Measurements from ENCODE around the gene DYNC1H1. TPM values are rescaled to one million over a fixed set of nuclear protein-coding genes. Genes with fewer than 3 reads are reported as not detected.

Gene DYNC1H1
- total RNA-seq, result 564 and 1,322 TPM in 2 replicates

GRCh38 chr14:101964297-101965180, at the start of gene DYNC1H1:
Gene DYNC1H1, plus strand, starts transcription at chr14:101964573. Its CDS starts 119 bp downstream, at chr14:101964692.
- peak; percentile 96 for DNase-seq

GRCh38 chr14:101915871-101916815, 48.2 kb upstream of the DYNC1H1 start:
- no peak for DNase-seq

DNA sequence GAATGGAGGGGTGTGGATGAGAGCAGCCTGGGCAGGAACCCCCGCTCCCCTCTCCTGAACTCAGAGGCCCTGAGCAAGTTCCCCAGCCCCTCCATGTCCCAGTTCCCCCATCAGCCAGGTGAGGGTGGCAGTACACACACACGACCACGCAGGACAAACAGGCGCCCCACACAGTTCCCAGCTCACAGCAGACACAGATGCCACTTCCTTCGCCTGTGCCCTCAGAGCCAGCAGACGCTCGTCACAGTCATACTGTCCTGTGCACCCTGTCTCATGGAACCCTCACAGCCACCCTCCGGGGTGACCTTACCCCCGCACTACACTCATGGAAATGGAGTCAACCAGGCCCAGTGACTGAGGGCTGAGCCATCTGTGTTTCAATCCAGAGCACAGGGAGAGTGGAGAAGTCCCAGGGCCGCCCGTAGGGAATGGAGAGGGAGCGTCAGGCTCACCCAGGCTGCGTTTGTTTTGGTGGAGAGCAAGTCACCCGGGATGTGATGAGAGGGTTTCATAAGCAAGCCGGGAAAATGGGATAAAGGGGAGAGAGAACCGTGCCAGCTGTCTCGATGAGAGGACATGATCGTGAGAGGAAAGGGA, 47.5 kb upstream of the DYNC1H1 start:
- no peak for DNase-seq

DNA sequence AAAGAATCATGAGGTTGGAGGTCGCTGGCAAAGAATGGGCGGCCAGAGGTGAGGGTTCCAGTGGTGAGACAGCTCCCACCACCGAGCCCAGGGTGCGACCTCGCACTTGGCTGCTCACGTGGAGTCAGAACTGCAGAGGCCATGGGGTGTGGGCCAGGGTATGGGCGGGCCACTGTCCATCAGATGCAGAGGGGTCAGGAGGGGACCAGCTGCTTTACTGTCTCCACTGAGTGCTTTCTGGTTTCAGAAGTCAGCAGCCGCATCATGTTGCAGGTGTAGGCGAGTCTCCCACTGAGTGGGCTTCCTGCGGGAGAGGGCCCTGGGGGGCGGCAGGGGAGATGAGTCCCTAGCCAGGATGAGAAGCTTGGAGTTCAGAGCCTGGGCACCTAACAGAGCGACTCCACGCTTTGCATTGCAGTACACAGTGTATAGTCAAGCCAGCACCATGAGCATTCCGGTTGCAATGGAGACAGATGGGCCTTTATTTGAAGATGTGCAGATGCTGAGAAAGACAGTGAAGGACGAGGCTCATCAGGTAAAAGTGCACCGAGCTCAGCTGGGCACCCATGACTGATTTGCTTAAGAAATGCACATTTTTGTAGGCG, 46.9 kb upstream of the DYNC1H1 start:
- no peak for DNase-seq

GRCh38 chr14:101918065-101918989, 46.0 kb upstream of the DYNC1H1 start:
- DNase-seq, result no peak

DNA sequence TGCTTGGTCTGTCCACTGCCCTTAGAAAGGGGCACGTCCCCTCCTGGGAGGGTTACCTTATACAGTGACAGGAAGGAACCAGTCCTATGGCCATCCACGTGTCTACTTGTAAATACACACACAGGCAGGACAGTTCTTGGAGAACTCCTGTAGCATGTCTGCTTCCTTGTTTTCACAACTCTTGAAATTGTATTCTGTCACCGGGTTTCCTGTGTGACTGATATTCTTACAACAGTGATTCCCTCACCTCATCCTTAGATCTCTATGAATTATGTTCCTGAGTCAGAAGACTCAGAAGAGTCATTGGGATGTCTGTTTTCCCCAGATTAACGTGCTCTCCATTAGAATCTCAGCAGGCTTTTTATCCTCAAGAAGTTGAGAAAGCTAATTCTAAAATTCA, 44.1 kb upstream of the DYNC1H1 start:
- DNase-seq, result no peak

DNA sequence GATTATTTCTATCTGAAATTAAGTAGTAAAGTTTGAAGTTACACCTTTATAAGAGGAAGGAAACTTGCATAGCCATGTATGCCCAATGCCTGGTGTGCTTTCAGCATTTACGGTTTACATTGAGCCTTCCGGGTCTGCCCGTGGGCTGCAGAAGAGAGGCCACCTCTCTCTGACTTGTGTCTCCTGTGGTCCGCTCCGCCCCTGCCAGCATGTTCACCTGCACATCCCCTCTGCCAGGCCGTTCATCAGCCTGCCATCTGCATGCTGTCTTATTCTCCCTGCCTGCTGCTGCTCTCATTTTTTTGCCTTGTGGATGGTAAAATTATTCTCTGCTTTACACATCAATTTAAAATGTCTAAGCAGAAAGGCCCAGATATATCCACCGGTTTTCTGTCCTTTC, 41.5 kb upstream of the DYNC1H1 start:
- no peak for DNase-seq

GRCh38 chr14:101925152-101925551, 39.2 kb upstream of the DYNC1H1 start:
- DNase-seq, result no peak

- DNase-seq, result no peak
These were observed 38.3 kb upstream of the DYNC1H1 start for GRCh38 chr14:101926085-101926484.

DNA sequence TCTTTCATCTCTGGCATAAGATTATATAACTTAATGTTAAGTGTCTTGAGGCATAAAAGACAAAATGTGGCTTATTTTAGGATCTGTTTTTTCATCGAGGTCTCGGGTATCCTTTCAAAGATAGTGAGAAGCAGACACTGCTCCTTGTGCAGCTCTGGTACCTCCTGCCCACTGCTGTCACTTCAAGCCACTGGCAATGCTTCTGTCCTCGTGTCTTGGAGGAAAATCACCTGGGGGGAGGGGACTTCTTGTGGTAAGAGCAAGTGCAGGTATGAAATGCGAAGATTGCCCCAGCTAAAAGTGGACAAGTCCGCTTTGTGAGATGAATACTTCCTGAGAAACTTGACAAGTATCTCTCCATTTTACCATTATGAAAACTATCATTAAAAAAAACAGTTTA, 37.8 kb upstream of the DYNC1H1 start:
- DNase-seq, result no peak

DNA sequence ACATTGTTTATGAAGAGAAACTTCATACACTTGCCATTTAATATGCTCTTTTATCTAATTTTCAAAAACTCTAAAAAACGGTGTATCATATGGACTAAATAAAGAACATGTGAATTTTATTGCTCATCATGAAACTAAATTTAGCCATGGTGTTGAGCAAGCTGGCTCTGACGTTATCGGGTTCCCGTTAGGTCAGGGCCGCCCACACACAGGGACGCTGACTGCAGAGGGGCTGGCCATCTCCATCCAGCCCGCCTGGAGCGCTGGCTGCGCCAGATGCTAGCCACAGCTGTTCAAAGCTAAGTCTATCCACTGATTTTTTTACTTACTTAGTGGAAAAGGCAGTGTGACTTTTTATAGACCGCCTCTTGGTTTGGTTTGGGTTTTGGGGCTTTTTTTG, 36.5 kb upstream of the DYNC1H1 start:
- DNase-seq, result no peak

GRCh38 chr14:101928415-101928841, 35.9 kb upstream of the DYNC1H1 start:
- no peak for DNase-seq

GRCh38 chr14:101929096-101929495, 35.3 kb upstream of the DYNC1H1 start:
- no peak for DNase-seq

- no peak for DNase-seq
These were observed 34.4 kb upstream of the DYNC1H1 start for GRCh38 chr14:101929946-101930345.

- DNase-seq, result no peak
These were observed 31.7 kb upstream of the DYNC1H1 start for GRCh38 chr14:101932673-101933072.

DNA sequence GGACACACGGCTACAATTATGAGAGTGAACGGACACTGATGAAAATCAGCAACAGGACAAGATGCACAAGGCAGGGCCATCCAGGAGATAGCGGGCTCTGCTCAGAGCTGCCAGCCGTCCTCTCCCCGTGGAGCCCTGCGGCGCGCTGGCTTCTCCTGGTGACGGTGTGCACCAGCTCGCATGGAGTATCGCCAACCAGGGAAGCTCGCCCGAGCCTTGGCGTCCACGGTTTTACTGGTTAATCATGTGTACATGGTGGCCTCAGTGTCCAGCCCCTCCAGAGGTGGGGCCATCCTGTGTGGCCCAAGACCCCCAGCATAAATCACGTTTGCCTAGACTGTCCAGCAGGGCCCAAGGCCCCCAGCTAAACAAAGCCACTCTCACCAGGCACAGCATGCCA, 31.2 kb upstream of the DYNC1H1 start:
- DNase-seq, result no peak

GRCh38 chr14:101934601-101935150, 29.7 kb upstream of the DYNC1H1 start:
- DNase-seq, result no peak

- DNase-seq, result no peak
These were observed 26.2 kb upstream of the DYNC1H1 start for GRCh38 chr14:101937926-101938767.

DNA sequence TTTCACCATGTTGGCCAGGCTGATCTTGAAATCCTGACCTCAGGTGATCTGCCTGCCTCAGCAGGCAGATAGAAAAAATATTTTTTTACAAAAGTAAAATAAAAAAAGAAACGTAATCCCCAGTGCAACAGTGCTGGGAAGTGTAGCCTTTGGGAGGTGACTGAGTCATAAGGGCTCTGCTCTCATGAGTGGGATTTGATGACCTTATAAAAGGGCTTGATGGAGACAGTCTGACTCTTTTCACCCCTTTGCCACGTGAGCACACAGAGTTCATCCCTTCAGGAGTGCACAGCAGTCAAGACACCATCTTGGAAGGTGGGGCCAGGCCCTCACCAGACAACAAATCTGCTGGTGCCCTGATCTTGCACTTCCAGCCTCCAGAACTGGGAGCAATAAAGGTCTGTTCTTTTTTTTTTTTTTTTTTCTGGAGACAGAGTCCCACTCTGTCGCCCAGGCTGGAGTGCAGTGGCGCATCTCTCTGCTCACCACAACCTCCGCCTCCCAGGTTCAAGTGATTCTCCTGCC, 24.7 kb upstream of the DYNC1H1 start:
- DNase-seq, result no peak

- DNase-seq, result no peak
These were observed 19.9 kb upstream of the DYNC1H1 start for GRCh38 chr14:101944451-101944850.

All from dermis blood vessel endothelial cell (primary cell).